ENCODE measurements around the gene HAAO.

GRCh38 chr2:42762823-42763804 is 29.3 kb downstream of the HAAO start:
- TF ChIP-seq CTCF (IDR thresholded peaks at IDR 0.05) (no peak), POLR2AphosphoS5 (IDR thresholded peaks at IDR 0.05) (no peak), EP300 (IDR thresholded peaks at IDR 0.05) (no peak)
